NCI-H748 treated with DMSO at 0.1 percent for 48 hours (cell line): ENCODE data around the gene GARIN1A.
"Not testable (repeated sequence)": the region's sequence is repeated elsewhere in the genome, so short reads cannot be mapped to it uniquely, and the experiment has no call there.

Experiments used
- DNase-seq: peaks from one replicate; lab custom pipeline; 2025; lab: John Stamatoyannopoulos, UW

The GARIN1A gene

DNA sequence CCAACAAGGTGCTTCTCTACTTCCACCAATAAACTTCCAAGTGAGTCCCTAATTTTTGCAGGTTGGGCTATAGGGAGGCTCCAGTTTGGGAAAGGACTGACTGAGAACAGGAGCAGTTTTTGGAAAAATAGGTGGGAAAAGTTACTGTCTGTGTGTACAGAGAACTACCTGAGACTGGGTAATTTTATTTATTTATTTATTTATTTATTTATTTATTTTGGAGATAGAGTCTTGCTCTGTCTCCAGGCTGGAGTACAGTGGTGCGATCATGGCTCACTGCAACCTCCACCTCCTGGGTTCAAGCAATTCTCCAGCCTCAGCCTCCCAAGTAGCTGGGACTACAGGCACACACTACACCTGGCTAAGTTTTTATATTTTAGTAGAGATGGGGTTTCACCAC, 11.2 kb downstream of the GARIN1A start:
- DNase-seq: not testable (repeated sequence)

- DNase-seq: not testable (repeated sequence)
Measured at GRCh38 chr7:128683738-128684137, 11.6 kb downstream of the GARIN1A start.

GRCh38 chr7:128687131-128687530, 15.0 kb downstream of the GARIN1A start:
- DNase-seq: no peak

DNA sequence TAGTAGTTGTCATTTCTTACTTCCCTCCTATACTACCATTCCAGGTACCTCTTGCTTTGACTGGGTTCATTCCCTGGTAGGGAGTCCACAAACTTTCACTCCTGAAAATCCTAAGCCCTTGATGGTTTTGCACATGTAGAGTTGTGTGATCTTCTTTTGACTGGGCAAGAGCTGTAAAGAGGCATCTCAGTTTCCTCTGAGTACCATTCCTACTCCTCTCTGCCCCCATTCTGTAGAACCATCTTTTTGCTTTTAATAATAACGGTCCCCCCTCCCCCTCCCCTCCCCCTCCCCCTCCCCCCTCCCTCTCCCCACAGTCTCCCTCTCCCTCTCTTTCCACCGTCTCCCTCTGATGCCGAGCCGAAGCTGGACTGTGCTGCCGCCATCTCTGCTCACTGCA, 16.4 kb downstream of the GARIN1A start:
- no peak for DNase-seq

- not testable (repeated sequence) for DNase-seq
Measured at GRCh38 chr7:128689161-128689935, 17.3 kb downstream of the GARIN1A start.

- DNase-seq: no peak
Measured at GRCh38 chr7:128691227-128691626, 19.1 kb downstream of the GARIN1A start.

- peak; percentile 47 for DNase-seq
Measured at GRCh38 chr7:128692623-128693270, 20.7 kb downstream of the GARIN1A start.

GRCh38 chr7:128693373-128694015, 21.4 kb downstream of the GARIN1A start:
- no peak for DNase-seq

DNA sequence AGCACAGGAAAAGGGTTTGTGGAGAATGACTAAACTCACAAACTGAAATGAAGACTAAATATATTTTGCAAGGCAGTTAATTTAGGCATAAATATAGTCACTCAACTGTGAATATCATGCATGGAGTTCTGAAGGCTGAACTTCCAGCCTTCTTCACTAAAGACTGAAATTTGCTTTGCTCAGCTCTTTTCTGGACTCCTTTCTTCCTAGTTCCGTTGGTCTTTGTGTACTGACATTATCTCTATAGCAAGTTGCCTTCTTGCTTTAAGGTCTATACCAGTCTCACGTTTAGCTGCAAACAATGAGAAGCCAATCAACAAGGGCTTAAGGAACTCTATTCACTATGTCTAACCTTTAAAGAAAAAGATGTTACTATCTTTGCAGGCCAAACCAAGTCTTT, 22.6 kb downstream of the GARIN1A start:
- no peak for DNase-seq

DNA sequence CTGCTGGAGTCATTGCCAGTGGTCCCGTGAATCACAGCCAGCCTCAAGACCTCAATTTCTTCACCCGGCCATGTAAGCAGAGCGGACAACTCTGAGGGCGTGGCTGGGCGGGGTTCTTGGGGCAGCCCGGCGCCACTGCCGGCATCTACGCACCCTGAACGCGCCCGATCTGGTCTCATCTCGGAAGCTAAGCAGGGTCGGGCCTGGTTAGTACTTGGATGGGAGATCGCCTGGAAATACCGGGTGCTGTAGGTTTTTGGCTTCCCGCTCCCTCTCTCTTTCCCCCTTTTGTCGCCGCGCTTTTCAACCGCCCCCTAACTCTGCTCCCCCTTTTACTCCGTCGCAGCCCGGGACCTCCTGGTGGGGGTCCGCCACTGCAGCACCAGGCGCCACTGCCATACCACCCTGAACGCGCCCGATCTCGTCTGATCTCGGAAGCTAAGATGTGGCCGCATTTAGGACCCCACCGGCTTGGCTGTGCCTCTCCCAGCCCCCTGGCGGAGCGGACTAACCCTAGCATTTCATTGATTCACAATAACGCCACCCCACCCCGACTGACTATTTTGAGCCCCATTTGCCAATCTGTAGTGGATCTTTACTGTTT, 25.3 kb downstream of the GARIN1A start:
- DNase-seq: no peak

GRCh38 chr7:128699196-128699712, 27.2 kb downstream of the GARIN1A start:
- DNase-seq: no peak

DNA sequence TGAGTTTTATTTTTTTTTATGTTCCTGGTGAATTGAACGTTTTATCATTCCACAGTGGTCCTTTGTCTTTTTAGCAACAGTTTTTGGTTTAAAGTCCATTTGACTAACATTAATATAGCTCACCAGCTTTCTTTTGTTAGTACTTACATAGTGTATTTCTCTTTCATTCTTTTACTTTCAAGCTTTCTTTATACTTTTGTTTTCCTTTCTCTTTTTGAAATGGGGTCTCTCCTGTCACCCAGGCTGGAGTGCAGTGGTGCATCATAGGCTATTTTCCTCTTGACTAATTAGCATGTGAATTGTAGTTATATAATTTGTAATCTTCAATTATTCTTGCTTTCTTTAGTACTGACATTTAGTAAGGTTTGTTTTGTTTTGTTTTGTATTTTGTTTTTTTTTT, 27.8 kb downstream of the GARIN1A start:
- no peak for DNase-seq

DNA sequence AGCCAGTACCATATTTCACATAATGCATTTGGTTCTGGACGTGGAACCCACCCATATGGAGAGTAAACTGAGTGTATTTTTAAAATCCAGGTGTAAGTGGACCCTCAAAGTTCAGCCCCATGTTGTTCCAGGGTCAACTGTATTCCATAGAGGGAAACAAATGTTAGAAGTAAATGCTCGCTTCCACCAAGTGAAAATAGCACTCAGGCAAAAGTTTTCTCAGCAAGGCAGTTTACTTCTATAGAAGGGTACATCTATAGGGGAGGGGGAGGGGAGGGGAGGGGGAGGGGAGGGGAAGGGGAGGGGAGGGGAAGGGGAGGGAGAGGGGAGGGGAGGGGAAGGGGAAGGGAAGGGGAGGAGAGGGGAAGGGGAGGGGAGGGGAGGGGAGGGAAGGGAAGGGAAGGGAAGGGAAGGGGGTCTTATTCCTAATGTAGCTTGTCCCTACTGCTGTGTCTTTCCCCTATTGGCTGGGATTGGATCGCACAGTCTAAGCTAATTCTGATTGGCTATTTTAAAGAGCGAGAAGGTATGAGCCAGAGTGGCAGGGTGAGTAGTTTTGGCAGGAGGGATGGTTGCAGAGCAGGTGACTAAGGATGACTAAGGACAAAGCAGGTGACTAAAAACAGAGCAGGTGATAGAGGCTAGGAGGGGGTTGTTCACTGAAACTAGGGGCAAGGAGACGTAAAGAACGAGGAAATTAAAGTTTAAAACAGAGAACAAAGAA, 29.1 kb downstream of the GARIN1A start:
- DNase-seq: no peak

GRCh38 chr7:128703609-128704241, 31.6 kb downstream of the GARIN1A start:
- DNase-seq: no peak

GRCh38 chr7:128705891-128706333, 33.8 kb downstream of the GARIN1A start:
- peak; percentile 44 for DNase-seq

DNA sequence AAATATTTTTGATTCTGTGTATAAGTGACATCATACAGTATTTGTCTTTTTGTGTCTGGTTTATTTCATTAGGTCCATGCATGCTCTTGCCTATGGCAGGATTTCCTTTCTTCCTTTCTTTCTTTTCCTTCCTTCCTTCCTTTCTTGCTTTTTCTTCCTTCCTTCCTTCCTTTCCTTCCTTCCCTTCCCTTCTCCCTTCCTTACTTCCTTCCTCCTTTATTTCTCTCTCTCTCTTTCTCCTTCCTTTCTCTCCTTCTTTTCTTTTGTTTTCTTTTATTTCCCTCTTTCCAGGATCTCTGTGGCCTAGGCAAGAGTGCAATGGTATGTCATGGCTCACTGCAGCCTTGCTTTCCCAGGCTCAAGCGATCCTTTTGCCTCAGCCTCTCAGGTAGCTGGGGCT, 35.7 kb downstream of the GARIN1A start:
- DNase-seq: no peak

GRCh38 chr7:128708235-128708634, 36.1 kb downstream of the GARIN1A start:
- DNase-seq: no peak

GRCh38 chr7:128708824-128709223, 36.7 kb downstream of the GARIN1A start:
- DNase-seq: no peak

DNA sequence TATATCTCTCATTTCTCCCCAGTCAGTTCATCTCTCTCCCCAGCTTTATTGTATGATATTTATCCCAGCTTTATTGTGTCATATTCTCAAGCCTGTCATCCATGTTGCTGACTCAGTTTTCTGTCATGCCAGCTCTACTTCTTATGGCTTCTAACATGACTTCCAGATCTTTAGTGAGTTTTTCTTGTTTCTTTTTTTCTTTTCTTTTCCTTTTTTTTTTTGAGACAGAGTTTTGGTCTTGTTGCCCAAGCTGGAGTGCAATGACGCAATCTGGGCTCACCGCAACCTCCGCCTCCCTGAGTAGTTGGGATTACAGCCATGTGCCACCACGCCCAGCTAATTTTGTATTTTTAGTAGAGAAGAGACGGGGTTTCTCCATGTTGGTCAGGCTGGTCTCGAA, 38.4 kb downstream of the GARIN1A start:
- no peak for DNase-seq

- no peak for DNase-seq
Measured at GRCh38 chr7:128713794-128714193, 41.7 kb downstream of the GARIN1A start.
